Sigmoid colon (tissue), 4 donors: ENCODE data around the gene MS4A8.
"Not testable (repeated sequence)": the region's sequence is repeated elsewhere in the genome, so short reads cannot be mapped to it uniquely, and the experiment has no call there.

Experiments
- EP300 ChIP-seq, 4 donors: sonication (generic); formaldehyde crosslinking; IDR thresholded peaks; one replicate each; pipeline ENCODE4 v1.6.1; 2017; ENCODE audit warnings: antibody characterized with exemption in 4 of 4
- POLR2A ChIP-seq, 2 donors: fragments of 450-650 bp; IDR thresholded peaks; one replicate each; pipeline ENCODE4 v1.6.1; 2016; ENCODE audit warnings: antibody characterized with exemption in 2 of 2, mild to moderate bottlenecking in 2 of 2, moderate library complexity in 2 of 2
- POLR2AphosphoS5 ChIP-seq, 4 donors: sonication (generic); formaldehyde crosslinking; IDR thresholded peaks; one replicate each; pipeline ENCODE4 v1.6.1; 2017; ENCODE audit warnings: antibody characterized with exemption in 4 of 4
- TF ChIP-seq, protein P1 (sequence below), 4 experiments: fragments of 450-650 bp in 3 of 4; fragments of 200-600 bp in 1 of 4; IDR thresholded peaks; one replicate each; pipeline ENCODE4 v1.5.1; 2016 to 2019; ENCODE audit warnings: antibody characterized with exemption in 4 of 4, mild to moderate bottlenecking in 3 of 4, moderate library complexity in 2 of 4

- TF ChIP-seq, protein P1, sequence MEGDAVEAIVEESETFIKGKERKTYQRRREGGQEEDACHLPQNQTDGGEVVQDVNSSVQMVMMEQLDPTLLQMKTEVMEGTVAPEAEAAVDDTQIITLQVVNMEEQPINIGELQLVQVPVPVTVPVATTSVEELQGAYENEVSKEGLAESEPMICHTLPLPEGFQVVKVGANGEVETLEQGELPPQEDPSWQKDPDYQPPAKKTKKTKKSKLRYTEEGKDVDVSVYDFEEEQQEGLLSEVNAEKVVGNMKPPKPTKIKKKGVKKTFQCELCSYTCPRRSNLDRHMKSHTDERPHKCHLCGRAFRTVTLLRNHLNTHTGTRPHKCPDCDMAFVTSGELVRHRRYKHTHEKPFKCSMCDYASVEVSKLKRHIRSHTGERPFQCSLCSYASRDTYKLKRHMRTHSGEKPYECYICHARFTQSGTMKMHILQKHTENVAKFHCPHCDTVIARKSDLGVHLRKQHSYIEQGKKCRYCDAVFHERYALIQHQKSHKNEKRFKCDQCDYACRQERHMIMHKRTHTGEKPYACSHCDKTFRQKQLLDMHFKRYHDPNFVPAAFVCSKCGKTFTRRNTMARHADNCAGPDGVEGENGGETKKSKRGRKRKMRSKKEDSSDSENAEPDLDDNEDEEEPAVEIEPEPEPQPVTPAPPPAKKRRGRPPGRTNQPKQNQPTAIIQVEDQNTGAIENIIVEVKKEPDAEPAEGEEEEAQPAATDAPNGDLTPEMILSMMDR (IDR thresholded peaks at IDR 0.05), result not testable (repeated sequence)
- not testable (repeated sequence) for TF ChIP-seq EP300, POLR2A, POLR2AphosphoS5 (IDR thresholded peaks at IDR 0.05)
Observed at GRCh38 chr11:60684541-60684848, 14.9 kb upstream of the MS4A8 start.
